Caco-2 (cell line): ENCODE results near the gene CXCL3. TPM values are rescaled to one million over a fixed set of nuclear protein-coding genes. Genes with fewer than 3 reads are reported as not detected.
A peak's percentile ranks its signal among the peaks of the same experiment; 100 is the strongest.

Source experiments
- BruUV-seq: library from RNA; stranded (reverse); fragments of 400-500 nt; replicated peaks from 2 replicates; lab custom pipeline; 2021; lab: Mats Ljungman, UMichigan
- CTCF ChIA-PET: fragments of 300-600 bp; sonication (Branson Sonifier 250); formaldehyde crosslinking; loops from one replicate; lab custom pipeline; 2022; ENCODE audit warnings: antibody characterized with exemption; lab: Charles Lee
- POLR2A ChIA-PET: fragments of 300-600 bp; sonication (Branson Sonifier 250); formaldehyde crosslinking; loops from one replicate; lab custom pipeline; 2022; ENCODE audit warnings: antibody characterized with exemption; lab: Charles Lee
- DNase-seq, 2 experiments: peaks; one replicate each; pipeline versions ENCODE4 v3.0.0 to v3.0.0-alpha.2; 2020 to 2022
- H3K27me3 ChIP-seq: replicated peaks from 2 replicates; pipeline ENCODE4 v1.6.0; 2011; ENCODE audit warnings: low read length; ENCODE audit not compliant: control insufficient read depth, insufficient read depth
- H3K36me3 ChIP-seq: 2 replicates; pipeline ENCODE4 v1.5.1; 2011; ENCODE audit warnings: low read length; ENCODE audit not compliant: control insufficient read depth, insufficient read depth
- H3K4me1 ChIP-seq: fragments of 250-450 bp; sonication (Bioruptor Pico); 2 replicates; pipeline ENCODE4 v1.5.1; 2020; ENCODE audit warnings: mild to moderate bottlenecking
- H3K4me3 ChIP-seq: 2 replicates; pipeline ENCODE4 v1.5.1; 2011; ENCODE audit warnings: low read depth, mild to moderate bottlenecking, control low read depth, low read length
- H3K9me3 ChIP-seq: fragments of 250-450 bp; sonication (Bioruptor Pico); 2 replicates; pipeline ENCODE4 v1.5.1; 2020; ENCODE audit warnings: mild to moderate bottlenecking, moderate library complexity
- H3K27ac Mint-ChIP-seq: one replicate; pipeline ENCODE4 v1.8.0; 2022; ENCODE audit warnings: mixed read lengths; ENCODE audit not compliant: unreplicated experiment
- H3K27me3 Mint-ChIP-seq: one replicate; pipeline ENCODE4 v1.8.0; 2022; ENCODE audit warnings: mixed read lengths; ENCODE audit not compliant: insufficient read depth, unreplicated experiment
- H3K36me3 Mint-ChIP-seq: one replicate; pipeline ENCODE4 v1.8.0; 2022; ENCODE audit warnings: mild to moderate bottlenecking, mixed read lengths; ENCODE audit not compliant: insufficient read depth, unreplicated experiment
- H3K4me1 Mint-ChIP-seq: one replicate; pipeline ENCODE4 v1.8.0; 2022; ENCODE audit warnings: low read depth, mixed read lengths; ENCODE audit not compliant: unreplicated experiment
- H3K4me3 Mint-ChIP-seq: one replicate; pipeline ENCODE4 v1.8.0; 2022; ENCODE audit warnings: mild to moderate bottlenecking, moderate library complexity, mixed read lengths; ENCODE audit not compliant: unreplicated experiment
- H3K9me3 Mint-ChIP-seq: one replicate; pipeline ENCODE4 v1.8.0; 2022; ENCODE audit warnings: mixed read lengths; ENCODE audit not compliant: unreplicated experiment
- CTCF ChIP-seq, 2 experiments: fragments of 200-600 bp in 1 of 2; IDR thresholded peaks; 1 replicate in 1 of 2; 2 replicates in 1 of 2; pipeline versions ENCODE4 v1.5.1 to v1.8.0; 2011 to 2022; ENCODE audit warnings: antibody characterized with exemption in 1 of 2, control low read depth in 1 of 2, inconsistent platforms in 1 of 2, low read depth in 1 of 2, low read length in 1 of 2, mild to moderate bottlenecking in 1 of 2, moderate library complexity in 1 of 2; ENCODE audit not compliant: insufficient read depth in 1 of 2, severe bottlenecking in 1 of 2, unreplicated experiment in 1 of 2
- intact Hi-C: fragments of 100-400 bp; cut with micrococcal nuclease; formaldehyde crosslinking; loops from one replicate; pipeline ENCODE4 v1.10.0; 2022; ENCODE audit not compliant: unreplicated experiment
- total RNA-seq: library from RNA; stranded (reverse); gene quantifications from 2 replicates; pipeline ENCODE4 v1.2.3, GENCODE V29; 2022

Gene CXCL3
- total RNA-seq, 1 experiment from 2014 or later: 1.9 TPM

DNA sequence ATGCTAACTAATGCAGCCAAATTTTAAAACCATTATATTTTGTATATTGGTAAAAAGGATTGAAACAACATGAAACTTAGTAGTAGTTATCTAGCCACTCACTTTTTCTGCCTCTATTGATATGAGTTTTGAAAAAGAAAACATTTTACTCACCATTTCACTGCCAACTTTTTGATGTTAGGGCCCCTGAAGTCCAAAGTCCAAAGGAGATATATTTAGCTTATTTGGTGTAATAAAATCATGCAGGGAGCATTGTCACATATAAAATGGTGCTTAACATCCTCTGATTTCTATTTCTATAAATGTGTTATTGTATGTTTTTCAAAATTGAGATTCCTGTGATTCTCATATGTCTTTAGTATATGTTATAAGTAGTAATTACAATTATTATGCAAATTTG lies 24.5 kb upstream of the CXCL3 start:
- ChIA-PET POLR2A (interaction anchor here (0.8 to 1.3 kb wide), 2 partner anchors 36 to 805 kb away, joined by 3 to 4 read pairs; partner anchors contain the start of gene CXCL2), CTCF (no interaction called here)
- no peaks in the 10 kb centered on the region for H3K36me3 Mint-ChIP-seq
- H3K27me3 Mint-ChIP-seq: no peaks in the 10 kb centered on the region
- H3K4me3 Mint-ChIP-seq: peak overlapping the region; percentile 8
- peaks cover 8% of the 10 kb centered on the region for H3K9me3 Mint-ChIP-seq
- H3K27ac Mint-ChIP-seq: no peak overlapping the region
- H3K27me3 ChIP-seq: no peaks in the 10 kb centered on the region
- peaks cover 16% of the 10 kb centered on the region; the same call in 1 of the 2 replicates for H3K9me3 ChIP-seq
- H3K4me1 ChIP-seq: peaks cover 38% of the 10 kb centered on the region
- peaks cover 25% of the 10 kb centered on the region for H3K4me1 Mint-ChIP-seq
- intact Hi-C loops: loop anchor here (2.0 kb wide), 1 partner anchor 36 kb away; the partner anchor contains the start of gene CXCL2
- no peak for DNase-seq
- H3K36me3 ChIP-seq: no peaks in the 10 kb centered on the region
- no peak overlapping the region for H3K4me3 ChIP-seq
- BruUV-seq: no TSS peak
- no peak for TF ChIP-seq CTCF (IDR thresholded peaks at IDR 0.05; ENCODE audit: insufficient read depth in 1 of 2, low read depth in 1 of 2, low read length in 1 of 2, severe bottlenecking in 1 of 2, unreplicated experiment in 1 of 2)

- intact Hi-C loops: no loop called here
- ChIA-PET POLR2A (no interaction called here), CTCF (no interaction called here)
- BruUV-seq: no TSS peak
- Mint-ChIP-seq H3K36me3 (no peaks in the 10 kb centered on the region), H3K27ac (no peak overlapping the region), H3K27me3 (no peaks in the 10 kb centered on the region), H3K4me3 (no peak overlapping the region), H3K9me3 (peaks cover 8% of the 10 kb centered on the region), H3K4me1 (peaks cover 25% of the 10 kb centered on the region)
- TF ChIP-seq CTCF (IDR thresholded peaks at IDR 0.05; ENCODE audit: insufficient read depth in 1 of 2, low read depth in 1 of 2, low read length in 1 of 2, severe bottlenecking in 1 of 2, unreplicated experiment in 1 of 2): no peak
- Histone ChIP-seq H3K27me3 (no peaks in the 10 kb centered on the region), H3K4me1 (peaks cover 40% of the 10 kb centered on the region), H3K4me3 (no peak overlapping the region), H3K36me3 (no peaks in the 10 kb centered on the region), H3K9me3 (peaks cover 16% of the 10 kb centered on the region; the same call in 1 of the 2 replicates)
- DNase-seq: no peak
Observed at GRCh38 chr4:74061430-74061829, 22.9 kb upstream of the CXCL3 start.

GRCh38 chr4:74059161-74059829 lies 20.8 kb upstream of the CXCL3 start:
- Histone ChIP-seq H3K27me3 (no peaks in the 10 kb centered on the region), H3K4me1 (peaks cover 33% of the 10 kb centered on the region), H3K36me3 (no peaks in the 10 kb centered on the region), H3K4me3 (no peak overlapping the region), H3K9me3 (peaks cover 16% of the 10 kb centered on the region; the same call in 1 of the 2 replicates)
- Mint-ChIP-seq H3K27me3 (no peaks in the 10 kb centered on the region), H3K27ac (no peak overlapping the region), H3K4me3 (no peak overlapping the region), H3K4me1 (peaks cover 18% of the 10 kb centered on the region), H3K36me3 (no peaks in the 10 kb centered on the region), H3K9me3 (peaks cover 8% of the 10 kb centered on the region)
- POLR2A ChIA-PET: no interaction called here
- no peak for TF ChIP-seq CTCF (IDR thresholded peaks at IDR 0.05; ENCODE audit: insufficient read depth in 1 of 2, low read depth in 1 of 2, low read length in 1 of 2, severe bottlenecking in 1 of 2, unreplicated experiment in 1 of 2)
- BruUV-seq: no TSS peak
- DNase-seq: no peak
- CTCF ChIA-PET: no interaction called here
- intact Hi-C loops: no loop called here
